Measurements from ENCODE around the gene LGALS3. TPM values are rescaled to one million over a fixed set of nuclear protein-coding genes. Genes with fewer than 3 reads are reported as not detected.

Gene LGALS3
- total RNA-seq, 2 experiments from 2014 or later: 11.7 to 12.1 TPM

DNA sequence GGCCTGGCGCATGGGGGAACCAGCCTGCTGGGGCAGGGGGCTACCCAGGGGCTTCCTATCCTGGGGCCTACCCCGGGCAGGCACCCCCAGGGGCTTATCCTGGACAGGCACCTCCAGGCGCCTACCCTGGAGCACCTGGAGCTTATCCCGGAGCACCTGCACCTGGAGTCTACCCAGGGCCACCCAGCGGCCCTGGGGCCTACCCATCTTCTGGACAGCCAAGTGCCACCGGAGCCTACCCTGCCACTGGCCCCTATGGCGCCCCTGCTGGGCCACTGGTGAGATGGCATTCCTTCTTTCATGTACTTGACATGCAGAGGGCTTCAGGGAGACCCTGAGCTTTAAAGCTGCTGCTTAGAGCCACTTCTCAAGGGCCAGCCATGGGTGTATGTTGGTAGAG lies 9.0 kb downstream of the LGALS3 start:
- Histone ChIP-seq H3K4me3 (ENCODE audit: low read length) (no peak overlapping the region), H3K36me3 (ENCODE audit: insufficient read depth, low read length) (peaks cover 15% of the 10 kb centered on the region), H3K4me1 (ENCODE audit: insufficient read depth, low read length) (no peaks in the 10 kb centered on the region), H3K9me3 (ENCODE audit: control insufficient read depth in 1 of 2, insufficient read depth in 1 of 2, low read length in 2 of 2) (no peaks in the 10 kb centered on the region), H3K27ac (ENCODE audit: low read depth in 1 of 2, low read length in 2 of 2) (no peak overlapping the region), H3K27me3 (ENCODE audit: control insufficient read depth in 1 of 2, insufficient read depth in 2 of 2, low read length in 2 of 2) (no peaks in the 10 kb centered on the region)
- H3K4me1 Mint-ChIP-seq (ENCODE audit: low read depth): no peaks in the 10 kb centered on the region
- H3K27ac Mint-ChIP-seq: no peak overlapping the region
- TF ChIP-seq, protein P1, sequence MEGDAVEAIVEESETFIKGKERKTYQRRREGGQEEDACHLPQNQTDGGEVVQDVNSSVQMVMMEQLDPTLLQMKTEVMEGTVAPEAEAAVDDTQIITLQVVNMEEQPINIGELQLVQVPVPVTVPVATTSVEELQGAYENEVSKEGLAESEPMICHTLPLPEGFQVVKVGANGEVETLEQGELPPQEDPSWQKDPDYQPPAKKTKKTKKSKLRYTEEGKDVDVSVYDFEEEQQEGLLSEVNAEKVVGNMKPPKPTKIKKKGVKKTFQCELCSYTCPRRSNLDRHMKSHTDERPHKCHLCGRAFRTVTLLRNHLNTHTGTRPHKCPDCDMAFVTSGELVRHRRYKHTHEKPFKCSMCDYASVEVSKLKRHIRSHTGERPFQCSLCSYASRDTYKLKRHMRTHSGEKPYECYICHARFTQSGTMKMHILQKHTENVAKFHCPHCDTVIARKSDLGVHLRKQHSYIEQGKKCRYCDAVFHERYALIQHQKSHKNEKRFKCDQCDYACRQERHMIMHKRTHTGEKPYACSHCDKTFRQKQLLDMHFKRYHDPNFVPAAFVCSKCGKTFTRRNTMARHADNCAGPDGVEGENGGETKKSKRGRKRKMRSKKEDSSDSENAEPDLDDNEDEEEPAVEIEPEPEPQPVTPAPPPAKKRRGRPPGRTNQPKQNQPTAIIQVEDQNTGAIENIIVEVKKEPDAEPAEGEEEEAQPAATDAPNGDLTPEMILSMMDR (IDR thresholded peaks at IDR 0.05): no peak
- DNase-seq (no peak), ATAC-seq (ENCODE audit: poor library complexity) (no peak)
- H3K9me3 Mint-ChIP-seq: no peaks in the 10 kb centered on the region
- POLR2A ChIA-PET: interaction anchor here (1.3 kb wide), 1 partner anchor 19 kb away, joined by 8 read pairs; no protein-coding TSS in a partner anchor
- no peaks in the 10 kb centered on the region for H3K36me3 Mint-ChIP-seq (ENCODE audit: low read depth)
- intact Hi-C loops (cut with DNase I, micrococcal nuclease): no loop called here
- H3K27me3 Mint-ChIP-seq: no peaks in the 10 kb centered on the region
- no peak overlapping the region for H3K4me3 Mint-ChIP-seq
- CTCF ChIA-PET: no interaction called here

DNA sequence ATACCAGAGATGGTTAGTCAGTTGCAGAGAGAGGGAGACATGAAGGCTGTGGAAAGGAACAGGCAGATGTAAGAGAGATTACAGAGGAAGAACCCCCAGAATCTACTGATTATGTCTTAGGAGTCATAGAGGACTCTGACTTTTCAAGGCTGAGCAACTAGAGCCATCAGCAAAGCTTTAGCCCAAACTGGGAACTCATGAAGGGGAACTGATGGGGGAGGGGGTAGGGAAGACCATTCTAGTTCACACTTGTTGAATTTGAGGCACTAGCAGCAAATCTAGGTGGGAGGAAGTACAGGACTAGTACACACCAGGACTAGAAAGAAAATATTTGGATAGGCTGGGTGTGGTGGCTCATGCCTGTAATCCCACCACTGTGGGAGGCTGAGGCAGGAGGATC lies 10.1 kb downstream of the LGALS3 start:
- no peaks in the 10 kb centered on the region for H3K9me3 ChIP-seq (ENCODE audit: control insufficient read depth in 1 of 2, insufficient read depth in 1 of 2, low read length in 2 of 2)
- H3K4me3 ChIP-seq (ENCODE audit: low read length): no peak overlapping the region
- no peaks in the 10 kb centered on the region for H3K36me3 Mint-ChIP-seq (ENCODE audit: low read depth)
- H3K27ac Mint-ChIP-seq: no peak overlapping the region
- TF ChIP-seq, protein P1 (IDR thresholded peaks at IDR 0.05): no peak
- H3K4me1 Mint-ChIP-seq (ENCODE audit: low read depth): no peaks in the 10 kb centered on the region
- H3K4me3 Mint-ChIP-seq: no peak overlapping the region
- no peak for ATAC-seq (ENCODE audit: poor library complexity)
- no peak overlapping the region for H3K27ac ChIP-seq (ENCODE audit: low read depth in 1 of 2, low read length in 2 of 2)
- intact Hi-C loops (cut with DNase I, micrococcal nuclease): no loop called here
- no peak for DNase-seq
- POLR2A ChIA-PET: no interaction called here
- CTCF ChIA-PET: no interaction called here
- no peaks in the 10 kb centered on the region for H3K9me3 Mint-ChIP-seq
- peaks cover 15% of the 10 kb centered on the region for H3K36me3 ChIP-seq (ENCODE audit: insufficient read depth, low read length)
- no peaks in the 10 kb centered on the region for H3K27me3 Mint-ChIP-seq
- no peaks in the 10 kb centered on the region for H3K27me3 ChIP-seq (ENCODE audit: control insufficient read depth in 1 of 2, insufficient read depth in 2 of 2, low read length in 2 of 2)
- no peaks in the 10 kb centered on the region for H3K4me1 ChIP-seq (ENCODE audit: insufficient read depth, low read length)

DNA sequence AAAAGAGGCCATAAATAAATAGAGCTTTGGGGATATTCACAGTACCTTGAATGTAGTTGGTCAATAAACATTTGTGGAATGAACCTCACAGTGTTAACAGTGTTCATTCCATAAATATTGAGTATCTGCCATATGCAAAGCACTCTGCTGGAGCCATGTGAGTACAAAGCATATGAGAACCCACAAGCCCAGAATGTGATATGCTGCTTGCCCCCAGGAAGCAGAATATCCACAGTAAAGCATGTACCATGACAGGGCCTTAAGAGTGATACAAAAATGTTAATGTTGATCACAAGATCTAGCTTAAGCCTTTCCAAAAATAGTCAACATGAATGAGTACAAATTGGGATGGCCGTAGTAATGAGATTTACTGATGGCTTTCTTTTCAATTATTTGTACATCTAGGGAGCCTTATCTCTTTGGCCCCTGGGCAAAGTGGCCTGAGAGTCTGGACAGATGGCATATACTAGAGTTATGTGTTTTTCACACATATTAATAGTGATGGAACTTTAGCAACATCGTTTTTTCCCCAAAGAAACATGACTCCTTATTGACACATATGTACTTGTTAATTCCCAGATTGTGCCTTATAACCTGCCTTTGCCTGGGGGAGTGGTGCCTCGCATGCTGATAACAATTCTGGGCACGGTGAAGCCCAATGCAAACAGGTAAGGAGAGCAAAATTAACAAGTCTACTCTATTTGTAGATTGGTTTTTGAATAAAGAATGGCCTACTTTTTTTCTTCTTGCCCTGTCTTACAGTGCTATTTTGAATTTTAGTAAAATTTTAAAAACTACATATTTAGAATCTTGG lies 10.9 kb downstream of the LGALS3 start:
- TF ChIP-seq, protein P1 (IDR thresholded peaks at IDR 0.05): no peak
- Histone ChIP-seq H3K4me1 (ENCODE audit: insufficient read depth, low read length) (no peaks in the 10 kb centered on the region), H3K36me3 (ENCODE audit: insufficient read depth, low read length) (peaks cover 15% of the 10 kb centered on the region), H3K4me3 (ENCODE audit: low read length) (no peak overlapping the region), H3K27me3 (ENCODE audit: control insufficient read depth in 1 of 2, insufficient read depth in 2 of 2, low read length in 2 of 2) (no peaks in the 10 kb centered on the region), H3K27ac (ENCODE audit: low read depth in 1 of 2, low read length in 2 of 2) (no peak overlapping the region), H3K9me3 (ENCODE audit: control insufficient read depth in 1 of 2, insufficient read depth in 1 of 2, low read length in 2 of 2) (no peaks in the 10 kb centered on the region)
- ATAC-seq (ENCODE audit: poor library complexity): no peak
- intact Hi-C loops (cut with DNase I, micrococcal nuclease): no loop called here
- no peaks in the 10 kb centered on the region for H3K36me3 Mint-ChIP-seq (ENCODE audit: low read depth)
- H3K27ac Mint-ChIP-seq: no peak overlapping the region
- DNase-seq: no peak
- no peaks in the 10 kb centered on the region for H3K4me1 Mint-ChIP-seq (ENCODE audit: low read depth)
- H3K27me3 Mint-ChIP-seq: no peaks in the 10 kb centered on the region
- H3K9me3 Mint-ChIP-seq: no peaks in the 10 kb centered on the region
- POLR2A ChIA-PET: no interaction called here
- CTCF ChIA-PET: no interaction called here
- no peak overlapping the region for H3K4me3 Mint-ChIP-seq
